HepG2 (cell line): ENCODE measurements around the gene ZFP36. TPM values are rescaled to one million over a fixed set of nuclear protein-coding genes. Genes with fewer than 3 reads are reported as not detected.
A peak's percentile ranks its signal among the peaks of the same experiment; 100 is the strongest.

Source experiments
- ASH2L ChIP-seq: fragments of 300-600, 200-600 bp; sonication (generic); IDR thresholded peaks from 2 replicates; pipeline ENCODE4 v1.7.0; 2017; ENCODE audit warnings: low read depth, mild to moderate bottlenecking, moderate library complexity, mixed read lengths, low read length; ENCODE audit not compliant: insufficient read length
- ATF1 ChIP-seq: IDR thresholded peaks from 2 replicates; pipeline ENCODE4 v1.6.1; 2016; ENCODE audit warnings: mild to moderate bottlenecking, control low read depth
- ATF7 ChIP-seq, 2 experiments: fragments of 450-650 bp in 1 of 2; sonication (generic) in 1 of 2; formaldehyde crosslinking in 1 of 2; IDR thresholded peaks; 2 replicates each; pipeline versions ENCODE4 v1.4.0 to v1.6.1; 2016 to 2020; ENCODE audit warnings: antibody characterized with exemption in 1 of 2, mild to moderate bottlenecking in 1 of 2, missing genetic modification reagents in 1 of 2
- DMTF1 ChIP-seq: sonication (generic); formaldehyde crosslinking; IDR thresholded peaks from 2 replicates; pipeline ENCODE4 v1.4.0; 2020; ENCODE audit warnings: mild to moderate bottlenecking, missing genetic modification reagents
- GATAD2A ChIP-seq: IDR thresholded peaks from 2 replicates; pipeline ENCODE4 v1.6.1; 2016
- GTF3A ChIP-seq: sonication (generic); formaldehyde crosslinking; conservative IDR thresholded peaks from 2 replicates; pipeline ENCODE4 v1.4.0; 2020; ENCODE audit warnings: mild to moderate bottlenecking, missing genetic modification reagents
- GZF1 ChIP-seq: sonication (generic); formaldehyde crosslinking; IDR thresholded peaks from 2 replicates; pipeline ENCODE4 v1.5.1; 2020; ENCODE audit warnings: mild to moderate bottlenecking, missing genetic modification reagents
- HINFP ChIP-seq: sonication (generic); formaldehyde crosslinking; IDR thresholded peaks from 2 replicates; pipeline ENCODE4 v1.4.0; 2020; ENCODE audit warnings: low read depth, mild to moderate bottlenecking, missing genetic modification reagents
- MYPOP ChIP-seq: sonication (generic); formaldehyde crosslinking; IDR thresholded peaks from 2 replicates; pipeline ENCODE4 v1.8.1; 2023; ENCODE audit warnings: mild to moderate bottlenecking, moderate library complexity, missing genetic modification reagents
- NCOA2 ChIP-seq: sonication (generic); formaldehyde crosslinking; IDR thresholded peaks from 2 replicates; pipeline ENCODE4 v1.8.0; 2022; ENCODE audit warnings: inconsistent platforms
- NFYC ChIP-seq: IDR thresholded peaks from 2 replicates; pipeline ENCODE4 v1.6.1; 2016; ENCODE audit warnings: missing genetic modification reagents, missing compliant biosample characterization
- NRL ChIP-seq: sonication (generic); formaldehyde crosslinking; IDR thresholded peaks from 2 replicates; pipeline ENCODE4 v1.5.0; 2020; ENCODE audit warnings: missing genetic modification reagents, mild to moderate bottlenecking, moderate library complexity, borderline replicate concordance
- RBFOX2 ChIP-seq: fragments of 200-400 bp; formaldehyde crosslinking; IDR thresholded peaks from 2 replicates; pipeline ENCODE4 v1.6.1; 2017; ENCODE audit warnings: low read depth, mild to moderate bottlenecking, low read length
- RBM39 ChIP-seq: fragments of 200-400 bp; formaldehyde crosslinking; IDR thresholded peaks from one replicate; pipeline ENCODE4 v1.6.1; 2018; ENCODE audit warnings: antibody characterized with exemption, mild to moderate bottlenecking, low read depth, low read length; ENCODE audit not compliant: poor library complexity, severe bottlenecking
- REL ChIP-seq: sonication (generic); formaldehyde crosslinking; conservative IDR thresholded peaks from 2 replicates; pipeline ENCODE4 v1.8.0; 2022; ENCODE audit warnings: mild to moderate bottlenecking, missing genetic modification reagents, moderate library complexity
- SMYD3 ChIP-seq: sonication (generic); formaldehyde crosslinking; IDR thresholded peaks from 2 replicates; pipeline ENCODE4 v1.8.1; 2023; ENCODE audit warnings: mild to moderate bottlenecking, missing genetic modification reagents
- TCF7L2 ChIP-seq: IDR thresholded peaks from 2 replicates; pipeline ENCODE4 v1.6.1; 2011; ENCODE audit warnings: mild to moderate bottlenecking, low read depth, low read length, moderate library complexity
- TEAD3 ChIP-seq: optimal IDR thresholded peaks from 2 replicates; pipeline ENCODE3; 2016; ENCODE audit warnings: borderline replicate concordance
- ZBTB7B ChIP-seq: sonication (generic); formaldehyde crosslinking; IDR thresholded peaks from 2 replicates; pipeline ENCODE4 v1.4.0; 2020; ENCODE audit warnings: missing genetic modification reagents
- ZC3H4 ChIP-seq: sonication (generic); formaldehyde crosslinking; IDR thresholded peaks from 2 replicates; pipeline ENCODE4 v1.4.0; 2020; ENCODE audit warnings: missing genetic modification reagents, borderline replicate concordance
- ZKSCAN8 ChIP-seq: IDR thresholded peaks from 2 replicates; pipeline ENCODE4 v1.6.1; 2016; ENCODE audit warnings: borderline replicate concordance, missing genetic modification reagents, missing compliant biosample characterization
- ZNF326 ChIP-seq: sonication (generic); formaldehyde crosslinking; IDR thresholded peaks from 2 replicates; pipeline ENCODE4 v1.4.0; 2020; ENCODE audit warnings: missing genetic modification reagents, borderline replicate concordance
- ZNF430 ChIP-seq: sonication (generic); formaldehyde crosslinking; IDR thresholded peaks from 2 replicates; pipeline ENCODE4 v1.9.0; 2021; ENCODE audit warnings: mild to moderate bottlenecking, missing genetic modification reagents
- ZNF644 ChIP-seq: IDR thresholded peaks from 2 replicates; pipeline ENCODE4 v1.6.1; 2016; ENCODE audit warnings: low read depth
- ZNF816 ChIP-seq: sonication (generic); formaldehyde crosslinking; IDR thresholded peaks from 2 replicates; pipeline ENCODE4 v1.8.0; 2022; ENCODE audit warnings: missing genetic modification reagents, mild to moderate bottlenecking, borderline replicate concordance
- ZSCAN30 ChIP-seq: sonication (generic); formaldehyde crosslinking; IDR thresholded peaks from 2 replicates; pipeline ENCODE4 v1.5.0; 2020; ENCODE audit warnings: mild to moderate bottlenecking, missing genetic modification reagents
- polyA plus RNA-seq, 8 experiments: library from polyadenylated mRNA; depleted of rRNA in 3 of 8; stranded (reverse) in 7 of 8; unstranded in 1 of 8; fragments of >200 nt; fragmentation: Illumina TruSeq in 4 of 8; extraction: Trizol in 4 of 8; gene quantifications; 2 replicates each; pipeline versions ENCODE4 v1.2.1 to v1.2.3, GENCODE V29; 2011 to 2016; ENCODE audit warnings: low read depth in 4 of 8, missing spikeins in 1 of 8, mixed read lengths in 1 of 8; ENCODE audit not compliant: insufficient read depth in 1 of 8
- total RNA-seq, 5 experiments: library from RNA; depleted of rRNA; stranded (reverse); fragments of >200 nt; fragmentation: Illumina TruSeq; extraction: Trizol; gene quantifications; 2 replicates each; pipeline ENCODE4 v1.2.3, GENCODE V29; 2016; ENCODE audit warnings: low read depth in 1 of 5

The ZFP36 gene
- total and polyA plus RNA-seq, 2 of the 13 experiments (the other 11 are each of a cell fraction or from before 2014, with no cell fraction given), result 1.4 to 1.7 TPM

- peak; percentile 11; the same call in 1 of the 2 replicates for TF ChIP-seq ATF1 (CRISPR knock-in tag)
- TF ChIP-seq NRL, result peak; percentile 60; the same call in 1 of the 2 replicates
- TF ChIP-seq NFYC (CRISPR knock-in tag), result peak; percentile 81
- 0 out of 2 replicates have a peak, but pooled peaks have one; percentile 20 for TF ChIP-seq ZNF644 (CRISPR knock-in tag)
- TF ChIP-seq MYPOP (CRISPR knock-in tag), result peak; percentile 98
- TF ChIP-seq ZKSCAN8 (CRISPR knock-in tag), result peak; percentile 51; the same call in 1 of the 2 replicates
- TF ChIP-seq GZF1 (CRISPR knock-in tag), result no peak
- peak; percentile 19 for TF ChIP-seq ASH2L
- TF ChIP-seq SMYD3 (CRISPR knock-in tag), result no peak
- TF ChIP-seq REL (CRISPR knock-in tag), result no peak
- TF ChIP-seq ZC3H4 (CRISPR knock-in tag), result no peak
- TF ChIP-seq DMTF1 (CRISPR knock-in tag), result no peak
- TF ChIP-seq ZNF816 (CRISPR knock-in tag), result no peak
- peak; percentile 47 for TF ChIP-seq RBM39
- peak; percentile 84 for TF ChIP-seq RBFOX2
- TF ChIP-seq ZNF326 (CRISPR knock-in tag), result no peak
- peak; percentile 87 for TF ChIP-seq ZBTB7B
- TF ChIP-seq NCOA2, result peak; percentile 21; the same call in 1 of the 2 replicates
- TF ChIP-seq ZSCAN30, result 0 out of 2 replicates have a peak, but pooled peaks have one; percentile 19
- 0 out of 2 replicates have a peak, but pooled peaks have one; percentile 14 for TF ChIP-seq ZNF430
- TF ChIP-seq GTF3A (CRISPR knock-in tag), result peak; percentile 98
- peak; percentile 65 for TF ChIP-seq ATF7 (IDR thresholded peaks at IDR 0.05)
- TF ChIP-seq ATF7 (CRISPR knock-in tag; IDR thresholded peaks at IDR 0.05), result 0 out of 2 replicates have a peak, but pooled peaks have one; percentile 45
- TF ChIP-seq HINFP (CRISPR knock-in tag), result peak; percentile 58; the same call in 1 of the 2 replicates
- peak; percentile 89 for TF ChIP-seq TEAD3 (CRISPR knock-in tag)
- TF ChIP-seq GATAD2A (CRISPR knock-in tag), result 0 out of 2 replicates have a peak, but pooled peaks have one; percentile 30
- TF ChIP-seq TCF7L2, result no peak
These were observed 5.6 kb downstream of the ZFP36 start, which contains the start of gene PLEKHG2 (continued) for GRCh38 chr19:39412100-39412866.
